H9 (cell line): Measurements from ENCODE around the gene HNRNPU. TPM values are rescaled to one million over a fixed set of nuclear protein-coding genes. Genes with fewer than 3 reads are reported as not detected.
A peak's percentile ranks its signal among the peaks of the same experiment; 100 is the strongest.

Experiments used
- DNase-seq: peaks from one replicate; pipeline ENCODE4 v3.0.0-alpha.2; 2017
- H2AFZ ChIP-seq: one replicate; pipeline ENCODE4 v1.6.1; 2013; ENCODE audit warnings: mild to moderate bottlenecking, low read length, control low read depth, moderate library complexity
- H2AK5ac ChIP-seq: 2 replicates; pipeline ENCODE4 v1.6.1; 2013; ENCODE audit warnings: low read length, control low read depth, mixed read lengths; ENCODE audit not compliant: insufficient read length
- H2BK120ac ChIP-seq: one replicate; pipeline ENCODE4 v1.6.1; 2013; ENCODE audit warnings: low read depth, mild to moderate bottlenecking, low read length, control low read depth, inconsistent platforms; ENCODE audit not compliant: poor library complexity, severe bottlenecking
- H2BK12ac ChIP-seq: 2 replicates; pipeline ENCODE4 v1.6.1; 2013; ENCODE audit warnings: low read length, control low read depth, mixed read lengths, low read depth; ENCODE audit not compliant: insufficient read length
- H2BK15ac ChIP-seq: 2 replicates; pipeline ENCODE4 v1.6.1; 2013; ENCODE audit warnings: low read depth, low read length, control low read depth
- H2BK20ac ChIP-seq: one replicate; pipeline ENCODE4 v1.6.1; 2013; ENCODE audit warnings: low read depth, mild to moderate bottlenecking, low read length, control low read depth, inconsistent platforms; ENCODE audit not compliant: poor library complexity, severe bottlenecking
- H2BK5ac ChIP-seq: 2 replicates; pipeline ENCODE4 v1.6.1; 2013; ENCODE audit warnings: low read length, control low read depth, mixed read lengths; ENCODE audit not compliant: insufficient read length
- H3K14ac ChIP-seq: 2 replicates; pipeline ENCODE4 v1.6.1; 2013; ENCODE audit warnings: low read length, control low read depth; ENCODE audit not compliant: insufficient read depth
- H3K18ac ChIP-seq: 2 replicates; pipeline ENCODE4 v1.6.1; 2013; ENCODE audit warnings: low read depth, mild to moderate bottlenecking, mixed read lengths, low read length, control low read depth; ENCODE audit not compliant: insufficient read length
- H3K23ac ChIP-seq: 2 replicates; pipeline ENCODE4 v1.6.1; 2013; ENCODE audit warnings: low read length, control low read depth, mixed read lengths, low read depth; ENCODE audit not compliant: insufficient read length
- H3K23me2 ChIP-seq: 2 replicates; pipeline ENCODE4 v1.6.1; 2013; ENCODE audit warnings: low read depth, mild to moderate bottlenecking, mixed read lengths, low read length, control low read depth; ENCODE audit not compliant: insufficient read length, poor library complexity, severe bottlenecking
- H3K27ac ChIP-seq: 2 replicates; pipeline ENCODE4 v1.5.1; 2013; ENCODE audit warnings: low read length, control low read depth, mixed read lengths, low read depth; ENCODE audit not compliant: insufficient read length
- H3K27me3 ChIP-seq: 2 replicates; pipeline ENCODE4 v1.6.1; 2013; ENCODE audit warnings: low read length, control low read depth, inconsistent platforms; ENCODE audit not compliant: insufficient read depth
- H3K4ac ChIP-seq: 2 replicates; pipeline ENCODE4 v1.6.1; 2013; ENCODE audit warnings: low read depth, mild to moderate bottlenecking, control low read depth, inconsistent platforms, low read length, moderate library complexity
- H3K4me1 ChIP-seq: 2 replicates; pipeline ENCODE4 v1.6.1; 2013; ENCODE audit warnings: low read length, control low read depth, inconsistent platforms; ENCODE audit not compliant: insufficient read depth
- H3K4me2 ChIP-seq: 2 replicates; pipeline ENCODE4 v1.6.1; 2013; ENCODE audit warnings: low read length, control low read depth, mixed read lengths; ENCODE audit not compliant: insufficient read length, insufficient read depth
- H3K56ac ChIP-seq: 2 replicates; pipeline ENCODE4 v1.6.1; 2013; ENCODE audit warnings: low read depth, mild to moderate bottlenecking, mixed read lengths, low read length, control low read depth; ENCODE audit not compliant: insufficient read length
- H3K79me1 ChIP-seq: 2 replicates; pipeline ENCODE4 v1.6.1; 2013; ENCODE audit warnings: low read depth, mild to moderate bottlenecking, moderate library complexity, low read length, control low read depth, inconsistent platforms; ENCODE audit not compliant: insufficient read depth, poor library complexity, severe bottlenecking
- H3K79me2 ChIP-seq: 2 replicates; pipeline ENCODE4 v1.6.1; 2013; ENCODE audit warnings: low read length, control low read depth, inconsistent platforms; ENCODE audit not compliant: insufficient read depth
- H3K9ac ChIP-seq: 2 replicates; pipeline ENCODE4 v1.6.1; 2013; ENCODE audit warnings: low read length, control low read depth, mixed read lengths; ENCODE audit not compliant: insufficient read length; ENCODE audit errors: extremely low read depth
- H3K9me3 ChIP-seq: one replicate; pipeline ENCODE4 v1.6.1; 2013; ENCODE audit warnings: low read depth, low read length, inconsistent platforms; ENCODE audit not compliant: control insufficient read depth
- H3T11ph ChIP-seq: one replicate; pipeline ENCODE4 v1.6.1; 2013; ENCODE audit warnings: mild to moderate bottlenecking, low read length, control low read depth, inconsistent platforms
- H4K20me1 ChIP-seq: one replicate; pipeline ENCODE4 v1.6.1; 2013; ENCODE audit not compliant: control insufficient read depth, insufficient read length, insufficient read depth
- H4K5ac ChIP-seq: 2 replicates; pipeline ENCODE4 v1.6.1; 2013; ENCODE audit warnings: low read depth, mild to moderate bottlenecking, mixed read lengths, low read length, control low read depth; ENCODE audit not compliant: insufficient read length
- H4K8ac ChIP-seq: replicated peaks from 2 replicates; pipeline ENCODE4 v1.6.1; 2013; ENCODE audit warnings: low read length, control low read depth, mixed read lengths, low read depth; ENCODE audit not compliant: insufficient read length
- H4K91ac ChIP-seq: 2 replicates; pipeline ENCODE4 v1.6.1; 2013; ENCODE audit warnings: low read depth, mild to moderate bottlenecking, moderate library complexity, mixed read lengths, low read length, control low read depth; ENCODE audit not compliant: insufficient read length
- H3K27ac Mint-ChIP-seq, 3 experiments: 2 replicates in 2 of 3; 3 replicates in 1 of 3; pipeline ENCODE4 v1.8.0; 2020 to 2021; ENCODE audit warnings: mixed read lengths in 3 of 3, mild to moderate bottlenecking in 1 of 3, moderate library complexity in 1 of 3
- H3K27me3 Mint-ChIP-seq: 2 replicates; pipeline ENCODE4 v1.8.0; 2021; ENCODE audit warnings: low read depth, mild to moderate bottlenecking, moderate library complexity, mixed read lengths
- H3K36me3 Mint-ChIP-seq, 3 experiments: 2 replicates in 2 of 3; 3 replicates in 1 of 3; pipeline ENCODE4 v1.8.0; 2020 to 2021; ENCODE audit warnings: low read depth in 3 of 3, mixed read lengths in 3 of 3; ENCODE audit not compliant: insufficient read depth in 1 of 3
- H3K4me1 Mint-ChIP-seq, 2 experiments: 2 replicates each; pipeline ENCODE4 v1.8.0; 2020; ENCODE audit warnings: mixed read lengths in 2 of 2
- H3K4me3 Mint-ChIP-seq, 2 experiments: 2 replicates in 1 of 2; 3 replicates in 1 of 2; pipeline ENCODE4 v1.8.0; 2020 to 2021; ENCODE audit warnings: mild to moderate bottlenecking in 2 of 2, mixed read lengths in 2 of 2, moderate library complexity in 1 of 2
- H3K9me3 Mint-ChIP-seq, 2 experiments: 2 replicates in 1 of 2; 3 replicates in 1 of 2; pipeline ENCODE4 v1.8.0; 2020; ENCODE audit warnings: mild to moderate bottlenecking in 2 of 2, mixed read lengths in 2 of 2, moderate library complexity in 1 of 2
- CTCF ChIP-seq: fragments of 200-600 bp; sonication (generic); conservative IDR thresholded peaks from 3 replicates; pipeline ENCODE4 v1.8.0; 2021; ENCODE audit warnings: antibody characterized with exemption, mild to moderate bottlenecking
- WGBS: extraction: QIAGEN DNeasy Blood & Tissue Kit; methylation state at CpG from one replicate; pipeline ENCODE4 v1.1.7; 2013; ENCODE audit warnings: missing lambda C conversion rate, low lambda C conversion rate, mixed read lengths; ENCODE audit not compliant: insufficient read length; ENCODE audit errors: extremely low coverage; 5-methylcytosine and 5-hydroxymethylcytosine counted together
- total RNA-seq: library from RNA; stranded (reverse); gene quantifications from 2 replicates; pipeline ENCODE4 v1.2.1, GENCODE V29; 2021

Gene HNRNPU
- total RNA-seq, 1 experiment from 2014 or later = 657 TPM

DNA sequence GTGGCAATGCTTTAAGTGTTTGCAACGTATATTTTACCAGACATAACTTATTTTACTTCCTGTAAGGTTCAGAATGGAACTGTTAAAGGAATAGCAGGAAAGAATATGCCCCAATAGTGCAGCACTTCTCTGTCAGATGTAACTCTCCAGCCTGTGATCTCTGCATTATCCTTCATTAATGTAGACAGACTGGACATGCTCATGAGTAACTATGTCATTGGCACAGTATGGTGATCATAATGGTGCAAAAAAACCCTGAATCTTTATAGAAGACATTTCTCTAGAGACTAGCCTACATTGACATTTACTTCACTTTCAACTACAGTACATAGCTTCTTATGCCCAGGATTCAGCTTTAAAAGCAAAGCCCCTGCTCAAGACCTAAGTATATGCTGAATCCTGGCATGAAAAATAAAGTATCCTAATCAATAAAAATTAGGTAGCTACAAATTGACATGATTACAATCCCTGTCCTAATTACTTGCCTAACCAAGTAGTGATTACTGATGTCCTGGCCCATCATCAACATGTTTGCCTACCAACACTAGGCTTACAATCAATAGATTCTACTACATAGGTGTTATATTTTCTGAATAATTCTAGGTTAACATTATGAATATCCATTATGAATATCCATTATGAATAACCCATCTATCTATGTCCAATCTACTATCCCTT is 15.0 kb downstream of the HNRNPU start:
- Histone ChIP-seq H2BK15ac (no peak overlapping the region), H2BK5ac (no peak overlapping the region), H3K4me1 (no peaks in the 10 kb centered on the region), H3K79me2 (no peaks in the 10 kb centered on the region), H3K79me1 (no peaks in the 10 kb centered on the region), H3K18ac (no peak overlapping the region), H4K91ac (no peak overlapping the region), H3K14ac (no peak overlapping the region), H3K4me2 (no peak overlapping the region), H4K5ac (no peak overlapping the region), H3K23ac (no peak overlapping the region), H2BK12ac (no peak overlapping the region), H3K56ac (no peak overlapping the region), H2BK120ac (no peak overlapping the region), H2AK5ac (no peak overlapping the region), H2AFZ (no peak overlapping the region), H3K9me3 (no peaks in the 10 kb centered on the region), H3K4ac (no peak overlapping the region), H3K9ac (no peak overlapping the region), H3K23me2 (no peaks in the 10 kb centered on the region), H4K20me1 (no peaks in the 10 kb centered on the region), H3K27me3 (no peaks in the 10 kb centered on the region), H3K27ac (no peak overlapping the region), H3T11ph (no peak overlapping the region), H4K8ac (no peak overlapping the region), H2BK20ac (no peak overlapping the region)
- no CpG with 5 or more reads among the region's 1 CpG for WGBS
- Mint-ChIP-seq H3K4me3 (no peak overlapping the region), H3K36me3 (peaks cover 64 to 96% (median 91%) of the 10 kb centered on the region in 3 experiments), H3K4me1 (no peaks in the 10 kb centered on the region), H3K9me3 (no peaks in the 10 kb centered on the region), H3K27ac (peak overlapping the region in 2 of 3 experiments; percentile 6 to 8; a peak in 2 of 7 replicates), H3K27me3 (no peaks in the 10 kb centered on the region)
- no peak for TF ChIP-seq CTCF
- no peak for DNase-seq
